Neural progenitor cell (in vitro differentiated cells): ENCODE data around the gene MGAT4B. TPM values are rescaled to one million over a fixed set of nuclear protein-coding genes. Genes with fewer than 3 reads are reported as not detected.

Experiments used
- DNase-seq: peaks from one replicate; pipeline ENCODE4 v3.0.0-alpha.2; 2016; ENCODE audit warnings: low spot score
- H2AFZ ChIP-seq: fragments of 200-600 bp; sonication (generic); replicated peaks from 2 replicates; pipeline ENCODE4 v1.6.1; 2016; ENCODE audit warnings: antibody characterized with exemption
- H3F3A ChIP-seq: fragments of 200-600 bp; sonication (generic); 2 replicates; pipeline ENCODE4 v1.6.1; 2016; ENCODE audit warnings: antibody characterized with exemption, low read depth
- H3K27ac ChIP-seq: fragments of 200-600 bp; sonication (generic); 2 replicates; pipeline ENCODE4 v1.5.1; 2016; ENCODE audit warnings: mild to moderate bottlenecking
- H3K27me3 ChIP-seq: fragments of 200-600 bp; sonication (generic); 2 replicates; pipeline ENCODE4 v1.6.1; 2016; ENCODE audit warnings: mild to moderate bottlenecking, moderate library complexity
- H3K36me3 ChIP-seq: fragments of 200-600 bp; sonication (generic); 2 replicates; pipeline ENCODE4 v1.5.1; 2016
- H3K4me1 ChIP-seq: fragments of 200-600 bp; sonication (generic); 2 replicates; pipeline ENCODE4 v1.6.1; 2016; ENCODE audit warnings: mixed run types
- H3K4me2 ChIP-seq: fragments of 200-600 bp; sonication (generic); 2 replicates; pipeline ENCODE4 v1.6.1; 2016
- H3K4me3 ChIP-seq: fragments of 200-600 bp; sonication (generic); 2 replicates; pipeline ENCODE4 v1.5.1; 2016
- H3K79me2 ChIP-seq: fragments of 200-600 bp; sonication (generic); 2 replicates; pipeline ENCODE4 v1.6.1; 2016; ENCODE audit warnings: low read depth
- H3K9ac ChIP-seq: fragments of 200-600 bp; sonication (generic); 2 replicates; pipeline ENCODE4 v1.6.1; 2016
- H3K9me3 ChIP-seq: fragments of 200-600 bp; sonication (generic); 2 replicates; pipeline ENCODE4 v1.5.1; 2016; ENCODE audit warnings: low read depth
- H4K20me1 ChIP-seq: fragments of 200-600 bp; sonication (generic); 2 replicates; pipeline ENCODE4 v1.6.1; 2016; ENCODE audit warnings: low read depth
- H3K27ac Mint-ChIP-seq: 3 replicates; pipeline ENCODE4 v1.8.0; 2021; ENCODE audit warnings: mixed read lengths
- H3K27me3 Mint-ChIP-seq: 2 replicates; pipeline ENCODE4 v1.8.0; 2022; ENCODE audit warnings: low read depth, mild to moderate bottlenecking, inconsistent platforms, moderate library complexity, mixed read lengths; ENCODE audit not compliant: insufficient read depth
- H3K36me3 Mint-ChIP-seq: 3 replicates; pipeline ENCODE4 v1.8.0; 2021; ENCODE audit warnings: mixed read lengths
- H3K4me1 Mint-ChIP-seq: 3 replicates; pipeline ENCODE4 v1.8.0; 2021; ENCODE audit warnings: mixed read lengths
- H3K4me3 Mint-ChIP-seq: 3 replicates; pipeline ENCODE4 v1.8.0; 2021; ENCODE audit warnings: mild to moderate bottlenecking, moderate library complexity, mixed read lengths
- H3K9me3 Mint-ChIP-seq: 3 replicates; pipeline ENCODE4 v1.8.0; 2020; ENCODE audit warnings: mixed read lengths
- EZH2 ChIP-seq: fragments of 200-600 bp; sonication (generic); IDR thresholded peaks from 2 replicates; pipeline ENCODE4 v1.6.1; 2017; ENCODE audit warnings: antibody characterized with exemption, mild to moderate bottlenecking, moderate library complexity
- EZH2phosphoT487 ChIP-seq: fragments of 200-600 bp; sonication (generic); IDR thresholded peaks from 2 replicates; pipeline ENCODE4 v1.6.1; 2017; ENCODE audit warnings: antibody characterized with exemption
- total RNA-seq: library from RNA; depleted of rRNA; stranded (reverse); fragments of >200 nt; gene quantifications from 2 replicates; pipeline ENCODE4 v1.2.3, GENCODE V29; 2015; ENCODE audit warnings: low replicate concordance
- TF ChIP-seq, protein P1 (sequence below): fragments of 200-600 bp; sonication (generic); IDR thresholded peaks from 2 replicates; pipeline ENCODE4 v1.5.1; 2017; ENCODE audit warnings: antibody characterized with exemption, mild to moderate bottlenecking

MGAT4B gene
- total RNA-seq, 1 donor from 2014 or later = 32.1 TPM

DNA sequence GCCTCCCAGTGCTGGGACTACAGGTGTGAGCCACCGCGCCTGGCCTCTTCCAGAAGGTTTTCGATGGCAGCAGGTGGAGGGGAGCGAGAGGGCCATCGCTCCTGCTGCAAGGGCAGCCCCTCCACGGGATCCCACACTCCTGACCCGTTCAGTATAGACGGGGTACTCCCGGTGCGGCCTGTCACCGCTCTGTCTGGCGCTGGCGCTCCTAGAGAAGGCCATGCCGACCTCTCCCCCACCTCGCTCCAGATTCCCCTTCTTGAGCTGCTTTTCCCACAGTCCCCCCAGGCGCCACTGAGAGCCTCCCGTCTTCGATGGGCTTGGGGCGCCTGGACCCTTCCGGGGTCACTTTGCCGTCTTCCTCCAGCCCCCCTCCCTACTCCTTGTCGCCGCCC, 9.7 kb upstream of the MGAT4B start:
- Mint-ChIP-seq H3K27ac (no peak overlapping the region), H3K4me3 (no peak overlapping the region), H3K36me3 (peaks cover 24% of the 10 kb centered on the region), H3K9me3 (peaks cover 4% of the 10 kb centered on the region), H3K27me3 (peaks cover 11% of the 10 kb centered on the region), H3K4me1 (peaks cover 19% of the 10 kb centered on the region)
- Histone ChIP-seq H3K27me3 (peaks cover 34% of the 10 kb centered on the region), H3K9me3 (no peaks in the 10 kb centered on the region), H3K4me1 (peaks cover 15% of the 10 kb centered on the region), H4K20me1 (peaks cover 14% of the 10 kb centered on the region), H3K9ac (no peak overlapping the region), H2AFZ (no peak overlapping the region), H3K36me3 (no peaks in the 10 kb centered on the region), H3F3A (peaks cover 25% of the 10 kb centered on the region), H3K4me3 (peak overlapping the region; percentile 52), H3K4me2 (peak overlapping the region; percentile 89), H3K27ac (no peak overlapping the region), H3K79me2 (peaks cover 4% of the 10 kb centered on the region)
- TF ChIP-seq, protein P1, sequence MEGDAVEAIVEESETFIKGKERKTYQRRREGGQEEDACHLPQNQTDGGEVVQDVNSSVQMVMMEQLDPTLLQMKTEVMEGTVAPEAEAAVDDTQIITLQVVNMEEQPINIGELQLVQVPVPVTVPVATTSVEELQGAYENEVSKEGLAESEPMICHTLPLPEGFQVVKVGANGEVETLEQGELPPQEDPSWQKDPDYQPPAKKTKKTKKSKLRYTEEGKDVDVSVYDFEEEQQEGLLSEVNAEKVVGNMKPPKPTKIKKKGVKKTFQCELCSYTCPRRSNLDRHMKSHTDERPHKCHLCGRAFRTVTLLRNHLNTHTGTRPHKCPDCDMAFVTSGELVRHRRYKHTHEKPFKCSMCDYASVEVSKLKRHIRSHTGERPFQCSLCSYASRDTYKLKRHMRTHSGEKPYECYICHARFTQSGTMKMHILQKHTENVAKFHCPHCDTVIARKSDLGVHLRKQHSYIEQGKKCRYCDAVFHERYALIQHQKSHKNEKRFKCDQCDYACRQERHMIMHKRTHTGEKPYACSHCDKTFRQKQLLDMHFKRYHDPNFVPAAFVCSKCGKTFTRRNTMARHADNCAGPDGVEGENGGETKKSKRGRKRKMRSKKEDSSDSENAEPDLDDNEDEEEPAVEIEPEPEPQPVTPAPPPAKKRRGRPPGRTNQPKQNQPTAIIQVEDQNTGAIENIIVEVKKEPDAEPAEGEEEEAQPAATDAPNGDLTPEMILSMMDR = no peak
- no peak for TF ChIP-seq EZH2phosphoT487
- TF ChIP-seq EZH2 = no peak
- no peak for DNase-seq

DNA sequence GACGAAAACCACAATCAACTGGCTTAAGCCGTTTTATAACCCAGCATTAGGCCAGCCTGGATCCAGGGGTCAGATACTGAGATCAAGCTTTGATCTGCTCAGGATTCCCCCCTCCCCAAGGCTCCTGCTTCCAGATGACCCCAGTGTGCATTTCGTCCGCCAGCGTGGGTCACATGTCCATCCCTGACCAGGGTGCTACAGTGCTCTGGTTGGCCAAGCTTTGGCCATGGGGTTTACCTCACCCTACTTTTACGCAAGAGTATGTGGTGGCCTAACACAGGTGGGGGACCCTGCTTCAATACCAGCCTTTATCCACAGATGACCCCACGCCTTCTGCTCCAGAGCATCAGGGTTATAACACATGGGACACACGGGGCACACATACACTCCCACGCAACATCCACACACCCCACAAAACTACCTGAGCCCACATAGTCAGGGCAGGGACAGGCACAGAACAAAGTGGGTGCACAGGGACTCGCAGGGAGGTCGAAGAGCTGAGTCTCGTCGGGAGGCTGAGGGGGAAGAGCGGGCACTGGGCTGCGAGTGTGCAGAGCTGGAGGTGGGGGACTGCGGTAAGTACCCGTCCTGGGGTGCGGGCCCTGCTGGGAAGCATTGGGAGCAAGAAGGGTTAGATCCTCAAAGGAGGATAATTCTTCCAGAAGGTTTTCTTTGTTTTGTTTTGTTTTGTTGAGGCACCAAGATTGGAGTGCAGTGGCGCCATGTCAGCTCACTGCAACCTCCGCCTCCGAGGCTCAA, 9.0 kb upstream of the MGAT4B start:
- peak overlapping the region; percentile 11 for H3K4me3 Mint-ChIP-seq
- Histone ChIP-seq H3K4me1 (peaks cover 15% of the 10 kb centered on the region), H4K20me1 (peaks cover 11% of the 10 kb centered on the region), H3K9ac (no peak overlapping the region), H3K4me2 (no peak overlapping the region), H2AFZ (no peak overlapping the region), H3K27ac (no peak overlapping the region), H3K27me3 (peaks cover 34% of the 10 kb centered on the region), H3K36me3 (no peaks in the 10 kb centered on the region), H3K9me3 (no peaks in the 10 kb centered on the region), H3K79me2 (no peaks in the 10 kb centered on the region), H3F3A (peaks cover 25% of the 10 kb centered on the region), H3K4me3 (no peak overlapping the region)
- TF ChIP-seq EZH2 (no peak), EZH2phosphoT487 (no peak)
- TF ChIP-seq, protein P1 = no peak
- no peak for DNase-seq
- H3K27me3 Mint-ChIP-seq = peaks cover 13% of the 10 kb centered on the region
- no peak overlapping the region for H3K27ac Mint-ChIP-seq
- peaks cover 24% of the 10 kb centered on the region for H3K36me3 Mint-ChIP-seq
- peaks cover 4% of the 10 kb centered on the region for H3K9me3 Mint-ChIP-seq
- peaks cover 19% of the 10 kb centered on the region for H3K4me1 Mint-ChIP-seq

DNA sequence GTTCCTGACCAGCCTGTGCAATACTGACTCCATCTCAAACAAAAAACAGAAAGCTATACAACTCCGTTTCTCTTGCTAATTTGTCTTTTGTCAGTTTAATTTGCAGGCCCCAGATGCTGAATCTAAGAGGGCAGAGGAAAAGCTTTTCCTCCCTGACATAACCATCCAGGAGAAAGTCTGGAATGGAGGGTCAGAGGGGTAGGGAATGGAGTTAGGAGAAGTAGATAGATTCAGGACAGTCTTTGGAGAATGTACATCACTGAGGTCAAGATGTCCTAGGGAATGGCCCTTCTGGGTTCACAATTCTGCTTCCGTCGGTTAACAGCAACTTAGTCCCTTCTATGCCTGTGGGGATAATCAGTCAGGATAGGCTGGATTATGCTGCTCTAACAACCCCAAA, 7.4 kb upstream of the MGAT4B start:
- H3K27ac ChIP-seq = no peak overlapping the region
- peaks cover 13% of the 10 kb centered on the region for H3F3A ChIP-seq
- H3K79me2 ChIP-seq = no peaks in the 10 kb centered on the region
- TF ChIP-seq EZH2phosphoT487 (no peak), EZH2 (no peak)
- TF ChIP-seq, protein P1 = no peak
- peaks cover 15% of the 10 kb centered on the region for H3K27me3 Mint-ChIP-seq
- H2AFZ ChIP-seq = no peak overlapping the region
- peaks cover 11% of the 10 kb centered on the region for H4K20me1 ChIP-seq
- H3K4me3 Mint-ChIP-seq = no peak overlapping the region
- peaks cover 34% of the 10 kb centered on the region for H3K27me3 ChIP-seq
- peaks cover 11% of the 10 kb centered on the region for H3K4me1 Mint-ChIP-seq
- no peak for DNase-seq
- peaks cover 24% of the 10 kb centered on the region for H3K36me3 Mint-ChIP-seq
- H3K4me3 ChIP-seq = no peak overlapping the region
- H3K4me2 ChIP-seq = no peak overlapping the region
- no peaks in the 10 kb centered on the region for H3K36me3 ChIP-seq
- H3K9ac ChIP-seq = no peak overlapping the region
- no peaks in the 10 kb centered on the region for H3K9me3 ChIP-seq
- no peak overlapping the region for H3K27ac Mint-ChIP-seq
- peaks cover 4% of the 10 kb centered on the region for H3K9me3 Mint-ChIP-seq
- peaks cover 8% of the 10 kb centered on the region for H3K4me1 ChIP-seq
